ENCODE data around the gene KSR1. TPM values are rescaled to one million over a fixed set of nuclear protein-coding genes. Genes with fewer than 3 reads are reported as not detected.

Gene KSR1
- total and polyA plus RNA-seq, 2 of the 4 experiments (the other 2 are of a cell fraction): 12.5 to 21.9 TPM

GRCh38 chr17:27669136-27669535 lies 212.9 kb downstream of the KSR1 start:
- peaks cover 9% of the 10 kb centered on the region for H3K27me3 ChIP-seq (ENCODE audit: control insufficient read depth, insufficient read depth, low read length)
- DNase-seq (no peak), ATAC-seq (ENCODE audit: low read depth) (no peak)
- no peak overlapping the region for H3K56ac ChIP-seq (ENCODE audit: extremely low read depth, insufficient read depth, low read length)
- ChIA-PET POLR2A (ENCODE audit: unreplicated experiment) (no interaction called here), CTCF (no interaction called here)
- H2BK20ac ChIP-seq (ENCODE audit: low read depth, low read length): no peak overlapping the region
- no peak overlapping the region for H3K27ac ChIP-seq (ENCODE audit: insufficient read depth, low read length)
- no peak for TF ChIP-seq CEBPB (IDR thresholded peaks at IDR 0.05; ENCODE audit: low read depth, low read length)
- TF ChIP-seq CHD1 (IDR thresholded peaks at IDR 0.05; ENCODE audit: low read depth, low read length): no peak
- no peak for TF ChIP-seq NFE2L2 (IDR thresholded peaks at IDR 0.05; ENCODE audit: low read depth, low read length)
- TF ChIP-seq MAFK (IDR thresholded peaks at IDR 0.05; ENCODE audit: low read depth, low read length): no peak
- H3K18ac ChIP-seq (ENCODE audit: low read depth, low read length): no peak overlapping the region
- H2BK120ac ChIP-seq (ENCODE audit: low read depth, low read length): no peak overlapping the region
- H3K79me1 ChIP-seq (ENCODE audit: low read depth in 1 of 2, low read length in 2 of 2): no peaks in the 10 kb centered on the region
- no peak overlapping the region for H2BK5ac ChIP-seq (ENCODE audit: low read depth, low read length, poor library complexity, severe bottlenecking)
- H3K9me3 ChIP-seq (ENCODE audit: control insufficient read depth, insufficient read depth, low read length): no peaks in the 10 kb centered on the region
- H3K9ac ChIP-seq (ENCODE audit: low read depth, low read length): no peak overlapping the region
- H4K20me1 ChIP-seq (ENCODE audit: insufficient read depth, low read length): no peaks in the 10 kb centered on the region
- no peak overlapping the region for H4K91ac ChIP-seq (ENCODE audit: insufficient read depth, low read depth, low read length)
- in situ Hi-C loops (cut with MboI; ENCODE audit: low sequenced_read_pairs): no loop called here
- dilution Hi-C loops (cut with HindIII; ENCODE audit: low sequenced_read_pairs, unreplicated experiment): no loop called here
- H3K4me1 ChIP-seq (ENCODE audit: control insufficient read depth, insufficient read depth, low read length): no peaks in the 10 kb centered on the region
- H3K14ac ChIP-seq (replicated peaks; ENCODE audit: low read depth, low read length): no peak overlapping the region
- no peak overlapping the region for H3K4ac ChIP-seq (ENCODE audit: low read depth, low read length)
- no peak overlapping the region for H2AK9ac ChIP-seq (replicated peaks; ENCODE audit: low read depth, low read length, poor library complexity)
- BruUV-seq (replicated peaks): no TSS peak
- intact Hi-C loops (cut with micrococcal nuclease): no loop called here
- no peak overlapping the region for H2BK15ac ChIP-seq (ENCODE audit: low read depth, low read length)
- H2AFZ ChIP-seq (replicated peaks; ENCODE audit: low read length, poor library complexity): no peak overlapping the region
- H3K4me2 ChIP-seq (ENCODE audit: low read depth, low read length): no peak overlapping the region
- H3K23ac ChIP-seq (ENCODE audit: low read depth, low read length): no peak overlapping the region
- no peak overlapping the region for H3K4me3 ChIP-seq (ENCODE audit: insufficient read depth, low read depth, low read length)
- no peak overlapping the region for H2AK5ac ChIP-seq (ENCODE audit: low read depth, low read length)
- H4K8ac ChIP-seq (ENCODE audit: low read depth in 2 of 2, low read length in 2 of 2): no peak overlapping the region
- no peaks in the 10 kb centered on the region for H3K36me3 ChIP-seq (ENCODE audit: control insufficient read depth, insufficient read depth, low read length)
- no peak overlapping the region for H4K5ac ChIP-seq (ENCODE audit: low read depth, low read length)
- H3K9me1 ChIP-seq (ENCODE audit: insufficient read depth, low read length): no peaks in the 10 kb centered on the region
- WGBS, 2 experiments (ENCODE audit: extremely low coverage in 2 of 2, insufficient read length in 1 of 2): 80% methylated on average over 3 of the region's 7 CpGs; no CpG with 5 or more reads in 1 of the 2 experiments
